IMR-90 (cell line): ENCODE results near the gene IGDCC3. TPM values are rescaled to one million over a fixed set of nuclear protein-coding genes. Genes with fewer than 3 reads are reported as not detected.

Experiments used
- ATAC-seq: fragments of 200-7000 bp; cut with Tn5 transposase; 2 replicates; pipeline ENCODE4 v1.9.1; 2020; ENCODE audit warnings: low read depth, mild to moderate bottlenecking, moderate library complexity
- BruUV-seq: library from RNA; stranded (reverse); fragments of 400-500 nt; replicated peaks from 2 replicates; lab custom pipeline; 2021; lab: Mats Ljungman, UMichigan
- CTCF ChIA-PET: fragments of 300-600 bp; formaldehyde crosslinking; extraction: SDS; loops from one replicate; lab custom pipeline; 2021; ENCODE audit warnings: antibody characterized with exemption; lab: Yijun Ruan, JAX
- POLR2A ChIA-PET: fragments of 300-600 bp; sonication (Branson Sonifier 250); formaldehyde crosslinking; loops from one replicate; lab custom pipeline; 2022; ENCODE audit warnings: antibody characterized with exemption; ENCODE audit not compliant: unreplicated experiment; lab: Charles Lee
- DNase-seq: peaks from one replicate; pipeline ENCODE4 v3.0.0; 2013
- H2AFZ ChIP-seq: replicated peaks from 2 replicates; pipeline ENCODE3; 2013; ENCODE audit warnings: low read length, mild to moderate bottlenecking; ENCODE audit not compliant: poor library complexity
- H2AK5ac ChIP-seq: 2 replicates; pipeline ENCODE4 v1.6.1; 2013; ENCODE audit warnings: low read depth, low read length, inconsistent platforms
- H2AK9ac ChIP-seq: replicated peaks from 2 replicates; pipeline ENCODE3; 2013; ENCODE audit warnings: mild to moderate bottlenecking, low read depth, low read length, moderate library complexity; ENCODE audit not compliant: poor library complexity
- H2BK120ac ChIP-seq: 2 replicates; pipeline ENCODE4 v1.6.1; 2013; ENCODE audit warnings: low read depth, low read length, inconsistent platforms
- H2BK15ac ChIP-seq: 3 replicates; pipeline ENCODE4 v1.6.1; 2013; ENCODE audit warnings: low read depth, low read length, inconsistent platforms
- H2BK20ac ChIP-seq: 2 replicates; pipeline ENCODE4 v1.6.1; 2013; ENCODE audit warnings: low read depth, mild to moderate bottlenecking, inconsistent platforms, low read length, moderate library complexity
- H2BK5ac ChIP-seq: 2 replicates; pipeline ENCODE4 v1.6.1; 2013; ENCODE audit warnings: mild to moderate bottlenecking, low read depth, low read length, inconsistent platforms; ENCODE audit not compliant: poor library complexity, severe bottlenecking
- H3K14ac ChIP-seq: replicated peaks from 2 replicates; pipeline ENCODE4 v1.6.1; 2013; ENCODE audit warnings: low read depth, low read length, inconsistent platforms
- H3K18ac ChIP-seq: 2 replicates; pipeline ENCODE4 v1.6.1; 2013; ENCODE audit warnings: low read depth, low read length, control low read depth
- H3K23ac ChIP-seq: 2 replicates; pipeline ENCODE4 v1.6.1; 2013; ENCODE audit warnings: low read depth, low read length, inconsistent platforms
- H3K27ac ChIP-seq: 2 replicates; pipeline ENCODE4 v1.5.1; 2013; ENCODE audit warnings: mild to moderate bottlenecking, control low read depth, low read length; ENCODE audit not compliant: insufficient read depth
- H3K27me3 ChIP-seq: 2 replicates; pipeline ENCODE4 v1.6.1; 2013; ENCODE audit warnings: low read length; ENCODE audit not compliant: control insufficient read depth, insufficient read depth
- H3K36me3 ChIP-seq: 2 replicates; pipeline ENCODE4 v1.6.1; 2013; ENCODE audit warnings: low read length, mixed read lengths; ENCODE audit not compliant: control insufficient read depth, insufficient read depth
- H3K4ac ChIP-seq: 2 replicates; pipeline ENCODE4 v1.6.1; 2013; ENCODE audit warnings: low read depth, low read length, inconsistent platforms
- H3K4me1 ChIP-seq: 2 replicates; pipeline ENCODE4 v1.6.1; 2013; ENCODE audit warnings: low read length, mixed read lengths; ENCODE audit not compliant: control insufficient read depth, insufficient read depth
- H3K4me2 ChIP-seq: 2 replicates; pipeline ENCODE4 v1.6.1; 2013; ENCODE audit warnings: low read depth, mild to moderate bottlenecking, control low read depth, low read length, moderate library complexity
- H3K4me3 ChIP-seq: 2 replicates; pipeline ENCODE4 v1.5.1; 2013; ENCODE audit warnings: low read depth, mild to moderate bottlenecking, control low read depth, low read length, moderate library complexity; ENCODE audit not compliant: insufficient read depth
- H3K56ac ChIP-seq: 2 replicates; pipeline ENCODE4 v1.6.1; 2013; ENCODE audit warnings: low read length, inconsistent platforms; ENCODE audit not compliant: insufficient read depth; ENCODE audit errors: extremely low read depth
- H3K79me1 ChIP-seq, 2 experiments: 2 replicates each; pipeline ENCODE4 v1.6.1; 2013; ENCODE audit warnings: low read length in 2 of 2, inconsistent platforms in 1 of 2, low read depth in 1 of 2
- H3K9ac ChIP-seq: 2 replicates; pipeline ENCODE4 v1.6.1; 2013; ENCODE audit warnings: low read depth, low read length, control low read depth
- H3K9me1 ChIP-seq: 2 replicates; pipeline ENCODE4 v1.6.1; 2013; ENCODE audit warnings: low read length, inconsistent platforms; ENCODE audit not compliant: insufficient read depth
- H3K9me3 ChIP-seq: 2 replicates; pipeline ENCODE4 v1.6.1; 2013; ENCODE audit warnings: low read length; ENCODE audit not compliant: control insufficient read depth, insufficient read depth
- H4K20me1 ChIP-seq: 2 replicates; pipeline ENCODE4 v1.6.1; 2013; ENCODE audit warnings: low read length, inconsistent platforms; ENCODE audit not compliant: insufficient read depth
- H4K5ac ChIP-seq: 2 replicates; pipeline ENCODE4 v1.6.1; 2013; ENCODE audit warnings: mild to moderate bottlenecking, low read depth, low read length, control low read depth
- H4K8ac ChIP-seq, 2 experiments: 2 replicates each; pipeline ENCODE4 v1.6.1; 2013; ENCODE audit warnings: low read depth in 2 of 2, low read length in 2 of 2, control low read depth in 1 of 2, inconsistent platforms in 1 of 2
- H4K91ac ChIP-seq: 2 replicates; pipeline ENCODE4 v1.6.1; 2013; ENCODE audit warnings: low read depth, low read length, inconsistent platforms; ENCODE audit not compliant: insufficient read depth
- CTCF ChIP-seq: conservative IDR thresholded peaks from 2 replicates; pipeline ENCODE4 v1.5.1; 2012; ENCODE audit warnings: mild to moderate bottlenecking, low read depth, low read length, improper control_type of control experiment
- ELK1 ChIP-seq: fragments of 150-350 bp; IDR thresholded peaks from 2 replicates; pipeline ENCODE4 v1.6.1; 2016; ENCODE audit warnings: low read depth, mild to moderate bottlenecking, low read length, moderate library complexity, borderline replicate concordance
- FOS ChIP-seq: fragments of 150-350 bp; IDR thresholded peaks from 2 replicates; pipeline ENCODE4 v1.6.1; 2016; ENCODE audit warnings: low read depth, low read length
- MAZ ChIP-seq: IDR thresholded peaks from 2 replicates; pipeline ENCODE4 v1.6.1; 2012; ENCODE audit warnings: low read depth, mild to moderate bottlenecking, low read length, improper control_type of control experiment, moderate library complexity, borderline replicate concordance
- RFX5 ChIP-seq: IDR thresholded peaks from 2 replicates; pipeline ENCODE4 v1.8.0; 2012; ENCODE audit warnings: low read depth, mild to moderate bottlenecking, low read length, moderate library complexity
- SMC3 ChIP-seq: fragments of 150-350 bp; IDR thresholded peaks from 2 replicates; pipeline ENCODE4 v1.6.1; 2016; ENCODE audit warnings: low read depth, mild to moderate bottlenecking, antibody characterized with exemption, low read length, moderate library complexity
- WGBS, 2 experiments: methylation state at CpG; one replicate each; pipeline versions ENCODE4 v1.1.5 to v1.1.7; 2013; ENCODE audit warnings: missing lambda C conversion rate in 2 of 2; ENCODE audit not compliant: insufficient read length in 1 of 2; ENCODE audit errors: extremely low coverage in 2 of 2; 5-methylcytosine and 5-hydroxymethylcytosine counted together
- dilution Hi-C: fragments of 300-500 bp; cut with HindIII; formaldehyde crosslinking; loops from one replicate; pipeline ENCODE4 v1.14.3; 2018; ENCODE audit warnings: low sequenced_read_pairs; ENCODE audit not compliant: unreplicated experiment
- in situ Hi-C: fragments of 300-500 bp; cut with MboI; formaldehyde crosslinking; loops from 3 replicates; pipeline ENCODE4 v1.14.3; 2019; ENCODE audit warnings: low sequenced_read_pairs, inconsistent platforms, mixed read lengths
- intact Hi-C: fragments of 100-400 bp; cut with micrococcal nuclease; formaldehyde crosslinking; loops from 2 replicates; pipeline ENCODE4 v1.10.0; 2022
- polyA plus RNA-seq, 3 experiments: library from polyadenylated mRNA; depleted of rRNA; stranded (reverse); fragments of >200 nt; gene quantifications; 2 replicates each; pipeline ENCODE4 v1.2.3, GENCODE V29; 2012; ENCODE audit warnings: low replicate concordance in 1 of 3
- total RNA-seq: library from RNA; depleted of rRNA; stranded (reverse); fragments of >200 nt; gene quantifications from 2 replicates; pipeline ENCODE4 v1.2.3, GENCODE V29; 2012

IGDCC3 gene
- total and polyA plus RNA-seq, 2 of the 4 experiments (the other 2 are of a cell fraction): 0.18 to 0.19 TPM

DNA sequence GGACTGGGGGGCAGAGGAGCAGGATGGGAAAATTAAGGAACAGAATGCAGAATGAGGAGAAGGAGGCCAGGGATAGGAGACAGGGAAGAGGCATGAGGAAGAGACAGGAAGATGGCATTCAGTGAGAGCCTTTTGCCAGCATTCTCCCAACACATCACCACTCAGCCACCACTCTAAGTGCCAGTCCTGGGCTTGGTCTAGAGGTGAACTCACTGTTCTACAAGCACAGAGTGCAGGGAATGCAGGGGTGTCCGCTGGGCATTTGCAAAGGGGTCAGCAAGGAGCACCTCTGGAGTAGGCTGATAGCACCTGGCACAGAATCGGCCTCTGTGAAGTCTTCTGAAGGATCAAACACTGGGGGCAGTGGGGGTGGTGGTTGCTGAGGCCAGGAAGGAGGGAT is 14.6 kb upstream of the IGDCC3 start:
- no peak overlapping the region for H3K14ac ChIP-seq
- H3K23ac ChIP-seq: no peak overlapping the region
- H3K56ac ChIP-seq: no peak overlapping the region
- no peak overlapping the region for H3K9ac ChIP-seq
- H3K4ac ChIP-seq: no peak overlapping the region
- no peaks in the 10 kb centered on the region for H3K79me1 ChIP-seq
- no peaks in the 10 kb centered on the region for H4K20me1 ChIP-seq
- H3K9me1 ChIP-seq: no peaks in the 10 kb centered on the region; the same call in 1 of the 2 replicates
- peaks cover 3% of the 10 kb centered on the region; the same call in 1 of the 2 replicates for H3K36me3 ChIP-seq
- H2AK5ac ChIP-seq: no peak overlapping the region
- no peak overlapping the region for H4K91ac ChIP-seq
- TF ChIP-seq CTCF: no peak
- no peak for TF ChIP-seq FOS
- no peak for TF ChIP-seq RFX5
- TF ChIP-seq SMC3: no peak
- TF ChIP-seq MAZ: no peak
- no peak for TF ChIP-seq ELK1
- POLR2A ChIA-PET: no interaction called here
- H4K8ac ChIP-seq: no peak overlapping the region
- dilution Hi-C loops: no loop called here
- H2BK15ac ChIP-seq: no peak overlapping the region
- CTCF ChIA-PET: no interaction called here
- no peak overlapping the region for H2BK20ac ChIP-seq
- in situ Hi-C loops: no loop called here
- H3K9me3 ChIP-seq: no peaks in the 10 kb centered on the region
- DNase-seq (no peak), ATAC-seq (no peak)
- H3K4me3 ChIP-seq: no peak overlapping the region
- no peak overlapping the region for H2AFZ ChIP-seq
- WGBS, 2 experiments: 60% methylated on average over 1 of the region's 2 CpGs; no CpG with 5 or more reads in 1 of the 2 experiments
- H2BK5ac ChIP-seq: no peak overlapping the region
- no peak overlapping the region for H4K5ac ChIP-seq
- no peak overlapping the region for H3K18ac ChIP-seq
- H3K4me2 ChIP-seq: no peak overlapping the region
- intact Hi-C loops: no loop called here
- H3K4me1 ChIP-seq: no peaks in the 10 kb centered on the region
- peaks cover 39% of the 10 kb centered on the region for H3K27me3 ChIP-seq
- H2AK9ac ChIP-seq: no peak overlapping the region
- H2BK120ac ChIP-seq: no peak overlapping the region
- BruUV-seq: no TSS peak
- H3K27ac ChIP-seq: no peak overlapping the region
